HUES64 (cell line): ENCODE data around the gene CDKN2AIP.

Experiments used
- H3K27ac ChIP-seq: 2 replicates; pipeline ENCODE4 v1.7.0; 2013; ENCODE audit warnings: low read depth, low read length, inconsistent platforms
- H3K27me3 ChIP-seq: 2 replicates; pipeline ENCODE4 v1.6.1; 2013; ENCODE audit warnings: mild to moderate bottlenecking, low read length; ENCODE audit not compliant: insufficient read depth
- H3K36me3 ChIP-seq: 2 replicates; pipeline ENCODE4 v1.6.1; 2013; ENCODE audit warnings: mild to moderate bottlenecking, low read length; ENCODE audit not compliant: insufficient read depth
- H3K4me1 ChIP-seq: 2 replicates; pipeline ENCODE4 v1.6.1; 2013; ENCODE audit warnings: mild to moderate bottlenecking, low read length, moderate library complexity; ENCODE audit not compliant: insufficient read depth
- H3K4me3 ChIP-seq: 2 replicates; pipeline ENCODE4 v1.5.1; 2013; ENCODE audit warnings: mild to moderate bottlenecking, low read length, moderate library complexity
- H3K9ac ChIP-seq: 2 replicates; pipeline ENCODE4 v1.6.1; 2013; ENCODE audit warnings: mild to moderate bottlenecking, low read depth, low read length
- H3K9me3 ChIP-seq: 2 replicates; pipeline ENCODE4 v1.6.1; 2013; ENCODE audit warnings: low read depth, low read length; ENCODE audit not compliant: insufficient read depth
- WGBS: fragments of 150-250, 120-280 bp; methylation state at CpG from one replicate; pipeline ENCODE4 v1.1.7; 2013; ENCODE audit warnings: missing lambda C conversion rate; 5-methylcytosine and 5-hydroxymethylcytosine counted together

Gene CDKN2AIP

DNA sequence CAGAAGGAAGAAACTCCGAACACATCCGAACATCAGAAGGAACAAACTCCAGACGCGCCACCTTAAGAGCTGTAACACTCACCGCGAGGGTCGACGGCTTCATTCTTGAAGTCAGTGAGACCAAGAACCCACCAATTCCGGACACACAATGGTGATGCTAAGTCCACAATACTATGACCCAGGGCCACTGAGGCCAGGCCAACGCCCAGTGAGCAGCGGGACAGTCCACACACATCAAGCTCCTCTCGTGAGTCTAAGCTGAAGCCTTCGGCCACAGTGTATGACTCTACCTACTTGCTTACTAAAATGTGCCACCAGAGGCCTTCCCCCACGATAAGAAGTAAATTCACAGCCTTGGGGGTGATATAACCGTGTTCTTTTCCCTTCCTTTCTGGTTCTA, 10.2 kb upstream of the CDKN2AIP start:
- Histone ChIP-seq H3K9me3 (peaks cover 6% of the 10 kb centered on the region; the same call in 1 of the 2 replicates), H3K36me3 (no peaks in the 10 kb centered on the region), H3K9ac (no peak overlapping the region), H3K4me3 (no peak overlapping the region), H3K4me1 (peaks cover 13% of the 10 kb centered on the region), H3K27ac (no peak overlapping the region), H3K27me3 (no peaks in the 10 kb centered on the region)
- WGBS = 92% methylated on average over 15 of the region's 15 CpGs

DNA sequence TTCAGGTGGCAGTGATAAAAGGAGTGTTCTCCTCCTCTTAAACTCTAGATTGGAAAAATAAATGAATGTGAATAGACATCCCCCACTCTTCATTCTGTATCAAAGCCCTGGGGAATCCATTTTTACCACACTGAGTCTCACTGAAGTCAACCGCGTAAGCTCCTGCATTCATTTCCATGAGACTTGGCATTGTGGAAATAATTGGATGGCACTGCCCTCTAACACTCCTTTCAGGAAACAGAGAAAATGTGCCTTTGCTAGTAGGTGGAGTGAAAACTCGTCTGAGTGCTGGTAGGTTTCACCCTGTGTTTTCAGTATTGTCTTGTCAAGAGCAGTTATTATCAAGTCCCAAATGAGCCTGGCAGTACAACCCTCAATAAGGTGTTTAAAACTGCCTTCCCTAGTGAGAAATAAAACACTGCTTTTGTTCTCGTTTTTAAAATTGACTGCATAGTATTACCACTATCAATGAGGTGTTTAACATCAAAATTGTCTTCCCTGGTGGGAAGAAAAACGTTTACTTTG, 9.7 kb upstream of the CDKN2AIP start:
- Histone ChIP-seq H3K4me1 (peaks cover 13% of the 10 kb centered on the region), H3K4me3 (no peak overlapping the region), H3K27me3 (no peaks in the 10 kb centered on the region), H3K9ac (no peak overlapping the region), H3K9me3 (peaks cover 6% of the 10 kb centered on the region; the same call in 1 of the 2 replicates), H3K36me3 (no peaks in the 10 kb centered on the region), H3K27ac (no peak overlapping the region)
- 82% methylated on average over 4 of the region's 5 CpGs for WGBS

DNA sequence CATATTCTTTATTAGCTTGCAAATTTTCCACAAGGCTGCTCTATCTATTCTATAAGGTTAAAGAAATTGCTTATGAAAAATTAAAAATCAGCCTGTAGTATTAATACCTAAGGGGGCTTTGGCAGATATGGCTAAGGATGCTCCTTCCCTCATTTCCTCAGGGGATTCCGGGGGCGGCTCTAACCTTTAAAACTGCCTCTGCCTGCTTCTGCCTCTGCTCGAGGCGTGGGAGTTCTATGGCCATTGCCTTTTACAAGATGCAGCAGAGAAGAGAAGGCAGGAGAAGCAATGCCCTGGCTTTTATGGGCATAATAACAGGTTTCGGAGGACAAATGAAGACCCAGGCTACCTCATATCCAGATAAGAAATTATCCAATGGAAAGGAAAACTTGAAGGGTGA, 8.6 kb upstream of the CDKN2AIP start:
- Histone ChIP-seq H3K36me3 (no peaks in the 10 kb centered on the region), H3K27ac (no peak overlapping the region), H3K4me1 (peaks cover 11% of the 10 kb centered on the region), H3K4me3 (no peak overlapping the region), H3K27me3 (no peaks in the 10 kb centered on the region), H3K9ac (no peak overlapping the region), H3K9me3 (peaks cover 6% of the 10 kb centered on the region; the same call in 1 of the 2 replicates)
- WGBS = 78% methylated on average over 4 of the region's 5 CpGs

DNA sequence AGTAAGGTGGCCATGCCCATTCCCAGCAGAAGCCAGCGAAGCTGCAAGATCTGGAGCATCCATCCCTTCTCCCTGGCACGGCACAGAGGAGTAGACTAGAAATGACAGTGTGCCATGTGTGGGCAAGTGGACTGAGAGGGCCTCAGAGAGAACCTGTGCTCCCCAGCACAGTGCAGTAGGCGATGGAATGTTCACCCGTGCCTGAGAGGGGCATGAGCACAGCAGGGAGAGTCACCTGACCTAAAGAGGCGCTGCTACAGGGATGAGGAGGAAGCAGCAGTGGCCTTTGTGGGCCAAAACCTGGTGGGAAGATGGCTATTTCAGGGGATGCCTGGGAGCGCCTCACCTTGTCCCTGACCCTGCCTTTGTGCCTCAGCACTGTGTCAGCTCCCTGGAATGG, 8.0 kb upstream of the CDKN2AIP start:
- Histone ChIP-seq H3K27ac (no peak overlapping the region), H3K27me3 (no peaks in the 10 kb centered on the region), H3K4me3 (no peak overlapping the region), H3K9me3 (peaks cover 6% of the 10 kb centered on the region; the same call in 1 of the 2 replicates), H3K4me1 (0 out of 2 replicates have a peak, but pooled peaks cover 7% of the 10 kb centered on the region), H3K9ac (no peak overlapping the region), H3K36me3 (no peaks in the 10 kb centered on the region)
- WGBS = 63% methylated on average over 6 of the region's 6 CpGs

- Histone ChIP-seq H3K27ac (no peak overlapping the region), H3K4me1 (0 out of 2 replicates have a peak, but pooled peaks cover 9% of the 10 kb centered on the region), H3K27me3 (no peaks in the 10 kb centered on the region), H3K4me3 (no peak overlapping the region), H3K9me3 (peaks cover 3% of the 10 kb centered on the region; the same call in 1 of the 2 replicates), H3K9ac (no peak overlapping the region), H3K36me3 (no peaks in the 10 kb centered on the region)
- WGBS = 92% methylated on average over 1 of the region's 1 CpG
These were observed 7.0 kb upstream of the CDKN2AIP start for GRCh38 chr4:183437452-183437851.

DNA sequence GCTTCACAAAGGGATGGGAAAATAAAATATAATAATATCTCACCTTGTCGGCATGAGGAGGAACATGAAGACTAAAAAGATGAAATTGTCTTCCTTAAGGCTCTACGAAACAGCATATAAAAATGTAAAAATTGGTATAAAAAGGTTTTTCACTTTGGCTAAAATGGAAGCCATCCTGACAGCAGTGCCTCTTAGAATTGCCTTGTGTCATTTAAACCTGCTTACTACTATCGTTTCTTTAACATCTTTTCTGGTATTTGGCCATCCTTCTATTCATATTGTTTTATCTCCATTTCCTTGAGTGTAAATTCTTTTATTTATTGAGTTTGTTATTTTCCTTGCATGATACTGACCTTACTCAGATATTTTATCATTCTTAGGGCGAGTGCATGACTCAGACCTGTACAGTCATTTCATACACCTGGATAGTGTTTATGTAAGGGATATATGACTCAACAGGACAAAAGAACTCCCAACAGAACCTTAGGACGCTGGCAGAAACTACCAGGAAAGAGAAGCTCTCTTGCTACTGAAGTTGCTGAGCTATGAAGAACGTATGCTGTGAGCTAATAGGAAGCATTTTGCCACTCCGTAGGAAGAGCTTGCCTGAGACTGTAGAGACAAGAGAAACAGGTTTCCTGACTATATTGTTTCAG, 5.8 kb upstream of the CDKN2AIP start:
- Histone ChIP-seq H3K9me3 (no peaks in the 10 kb centered on the region), H3K27me3 (no peaks in the 10 kb centered on the region), H3K4me1 (peaks cover 17% of the 10 kb centered on the region; the same call in 1 of the 2 replicates), H3K9ac (no peak overlapping the region), H3K27ac (no peak overlapping the region), H3K4me3 (no peak overlapping the region), H3K36me3 (no peaks in the 10 kb centered on the region)
- WGBS = 80% methylated on average over 6 of the region's 7 CpGs

GRCh38 chr4:183441276-183441675, 3.2 kb upstream of the CDKN2AIP start:
- WGBS = 96% methylated on average over 1 of the region's 1 CpG
- Histone ChIP-seq H3K36me3 (peaks cover 6% of the 10 kb centered on the region), H3K4me3 (no peak overlapping the region), H3K4me1 (peaks cover 17% of the 10 kb centered on the region; the same call in 1 of the 2 replicates), H3K9ac (no peak overlapping the region), H3K27me3 (no peaks in the 10 kb centered on the region), H3K27ac (no peak overlapping the region), H3K9me3 (no peaks in the 10 kb centered on the region)

GRCh38 chr4:183443655-183444213, 702 bp upstream of the CDKN2AIP start:
- H3K9me3 ChIP-seq = no peaks in the 10 kb centered on the region
- peaks cover 10% of the 10 kb centered on the region; the same call in 1 of the 2 replicates for H3K4me1 ChIP-seq
- WGBS = 2% methylated on average over 29 of the region's 30 CpGs
- H3K27ac ChIP-seq = peak overlapping the region; percentile 99
- peak overlapping the region; percentile 96 for H3K4me3 ChIP-seq
- no peaks in the 10 kb centered on the region for H3K27me3 ChIP-seq
- H3K36me3 ChIP-seq = peaks cover 31% of the 10 kb centered on the region
- peak overlapping the region; percentile 90 for H3K9ac ChIP-seq

DNA sequence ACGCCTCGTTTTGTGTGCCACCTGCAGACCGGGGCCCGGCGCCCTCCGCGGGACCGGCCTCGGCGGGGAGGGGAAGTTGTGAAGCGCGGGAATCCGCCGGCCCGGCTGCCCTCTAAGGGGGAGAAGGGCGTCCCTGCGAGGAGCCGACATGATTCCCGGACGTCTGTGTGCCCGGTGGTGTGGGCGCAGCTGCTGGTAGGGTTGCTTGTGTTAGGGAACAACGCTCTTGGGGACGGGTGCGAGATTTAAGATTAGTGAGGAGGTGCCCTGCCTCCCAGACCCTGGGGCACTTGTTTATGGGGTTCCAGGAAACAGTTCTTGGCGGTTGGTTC, 627 bp downstream of the CDKN2AIP start:
- peaks cover 10% of the 10 kb centered on the region; the same call in 1 of the 2 replicates for H3K4me1 ChIP-seq
- peak overlapping the region; percentile 96 for H3K4me3 ChIP-seq
- peak overlapping the region; percentile 99 for H3K27ac ChIP-seq
- peak overlapping the region; percentile 90 for H3K9ac ChIP-seq
- H3K9me3 ChIP-seq = no peaks in the 10 kb centered on the region
- WGBS = under 1% methylated on average over 26 of the region's 26 CpGs
- no peaks in the 10 kb centered on the region for H3K27me3 ChIP-seq
- H3K36me3 ChIP-seq = peaks cover 44% of the 10 kb centered on the region

GRCh38 chr4:183447646-183448045, 3.2 kb downstream of the CDKN2AIP start:
- WGBS = 89% methylated on average over 5 of the region's 5 CpGs
- H3K4me3 ChIP-seq = no peak overlapping the region

GRCh38 chr4:183448436-183448835, 4.0 kb downstream of the CDKN2AIP start:
- peaks cover under 1% of the 10 kb centered on the region; the same call in 1 of the 2 replicates for H3K4me1 ChIP-seq
- H3K27ac ChIP-seq = no peak overlapping the region
- H3K27me3 ChIP-seq = no peaks in the 10 kb centered on the region
- WGBS = 99% methylated on average over 3 of the region's 3 CpGs
- no peak overlapping the region for H3K9ac ChIP-seq
- H3K36me3 ChIP-seq = peaks cover 54% of the 10 kb centered on the region
- no peaks in the 10 kb centered on the region for H3K9me3 ChIP-seq
- H3K4me3 ChIP-seq = no peak overlapping the region

More at GRCh38 chr4:183447646-183448045, 3.2 kb downstream of the CDKN2AIP start:
- H3K36me3 ChIP-seq = peaks cover 54% of the 10 kb centered on the region
- no peaks in the 10 kb centered on the region for H3K27me3 ChIP-seq
- no peak overlapping the region for H3K9ac ChIP-seq
- H3K9me3 ChIP-seq = no peaks in the 10 kb centered on the region
- peaks cover 6% of the 10 kb centered on the region; the same call in 1 of the 2 replicates for H3K4me1 ChIP-seq
- H3K27ac ChIP-seq = no peak overlapping the region
